Uterus (tissue), 2 donors: ENCODE measurements around the gene SPATS2L.

Experiments used
- CTCF ChIP-seq, 4 experiments: fragments of 200-600 bp in 2 of 4; fragments of 450-650 bp in 2 of 4; sonication (generic) in 2 of 4; IDR thresholded peaks; one replicate each; pipeline ENCODE4 v1.5.1; 2016 to 2019; ENCODE audit warnings: antibody characterized with exemption in 4 of 4, mild to moderate bottlenecking in 2 of 4, moderate library complexity in 1 of 4
- POLR2A ChIP-seq, 2 donors: fragments of 450-650 bp; IDR thresholded peaks; one replicate each; pipeline ENCODE4 v1.6.1; 2016; ENCODE audit warnings: antibody characterized with exemption in 2 of 2, mild to moderate bottlenecking in 1 of 2, moderate library complexity in 1 of 2

GRCh38 chr2:200471928-200472645, 165.6 kb downstream of the SPATS2L start:
- TF ChIP-seq CTCF (IDR thresholded peaks at IDR 0.05) = no peak
- no peak for TF ChIP-seq POLR2A (IDR thresholded peaks at IDR 0.05)
